HepG2 (cell line): Measurements from ENCODE around the gene ARHGEF38. TPM values are rescaled to one million over a fixed set of nuclear protein-coding genes. Genes with fewer than 3 reads are reported as not detected.

ENCODE experiments used
- ATF4 ChIP-seq, 2 experiments: fragments of 450-650 bp in 1 of 2; sonication (generic) in 1 of 2; formaldehyde crosslinking; IDR thresholded peaks; 2 replicates each; pipeline versions ENCODE4 v1.5.0 to v1.8.0; 2020 to 2022; ENCODE audit warnings: mild to moderate bottlenecking in 1 of 2, missing genetic modification reagents in 1 of 2
- BATF2 ChIP-seq: sonication (generic); formaldehyde crosslinking; IDR thresholded peaks from 2 replicates; pipeline ENCODE4 v1.8.0; 2022; ENCODE audit warnings: mild to moderate bottlenecking, missing genetic modification reagents, moderate library complexity
- BRCA1 ChIP-seq: sonication (generic); formaldehyde crosslinking; IDR thresholded peaks from 2 replicates; pipeline ENCODE4 v1.4.0; 2020; ENCODE audit warnings: missing genetic modification reagents
- FOXA3 ChIP-seq: IDR thresholded peaks from 2 replicates; pipeline ENCODE4 v1.6.1; 2016; ENCODE audit warnings: missing genetic modification reagents, missing compliant biosample characterization
- MIER3 ChIP-seq: IDR thresholded peaks from 2 replicates; pipeline ENCODE4 v1.6.1; 2016; ENCODE audit warnings: missing compliant biosample characterization, borderline replicate concordance
- MNT ChIP-seq: fragments of 450-650 bp; IDR thresholded peaks from 2 replicates; pipeline ENCODE4 v1.6.1; 2016
- NCOA2 ChIP-seq: sonication (generic); formaldehyde crosslinking; IDR thresholded peaks from 2 replicates; pipeline ENCODE4 v1.8.0; 2022; ENCODE audit warnings: inconsistent platforms
- NFIC ChIP-seq: IDR thresholded peaks from 2 replicates; pipeline ENCODE4 v1.6.1; 2012; ENCODE audit warnings: mild to moderate bottlenecking, low read length, inconsistent platforms
- PHF21A ChIP-seq: sonication (generic); formaldehyde crosslinking; IDR thresholded peaks from 2 replicates; pipeline ENCODE4 v1.5.0; 2020; ENCODE audit warnings: mild to moderate bottlenecking, missing genetic modification reagents
- REL ChIP-seq: sonication (generic); formaldehyde crosslinking; conservative IDR thresholded peaks from 2 replicates; pipeline ENCODE4 v1.8.0; 2022; ENCODE audit warnings: mild to moderate bottlenecking, missing genetic modification reagents, moderate library complexity
- SATB2 ChIP-seq: sonication (generic); formaldehyde crosslinking; IDR thresholded peaks from 2 replicates; pipeline ENCODE4 v1.5.0; 2020; ENCODE audit warnings: missing genetic modification reagents
- SNAPC2 ChIP-seq: sonication (generic); formaldehyde crosslinking; IDR thresholded peaks from 2 replicates; pipeline ENCODE4 v1.8.1; 2022; ENCODE audit warnings: mild to moderate bottlenecking, missing genetic modification reagents
- SOX5 ChIP-seq: IDR thresholded peaks from 2 replicates; pipeline ENCODE4 v1.6.1; 2016; ENCODE audit warnings: borderline replicate concordance
- STAT5B ChIP-seq: sonication (generic); formaldehyde crosslinking; IDR thresholded peaks from 2 replicates; pipeline ENCODE4 v1.4.0; 2020; ENCODE audit warnings: missing genetic modification reagents
- XRCC5 ChIP-seq: fragments of 200-400 bp; formaldehyde crosslinking; optimal IDR thresholded peaks from 2 replicates; pipeline ENCODE3; 2017; ENCODE audit warnings: mild to moderate bottlenecking, low read length
- ZBTB21 ChIP-seq: sonication (generic); formaldehyde crosslinking; IDR thresholded peaks from 2 replicates; pipeline ENCODE4 v1.4.0; 2020; ENCODE audit warnings: missing genetic modification reagents
- ZFY ChIP-seq: sonication (generic); formaldehyde crosslinking; IDR thresholded peaks from 2 replicates; pipeline ENCODE4 v1.4.0; 2020; ENCODE audit warnings: missing genetic modification reagents
- ZNF101 ChIP-seq: sonication (generic); formaldehyde crosslinking; IDR thresholded peaks from 2 replicates; pipeline ENCODE4 v1.4.0; 2020; ENCODE audit warnings: mild to moderate bottlenecking, low read depth, missing genetic modification reagents, borderline replicate concordance
- ZNF263 ChIP-seq: sonication (generic); formaldehyde crosslinking; IDR thresholded peaks from 2 replicates; pipeline ENCODE4 v1.4.0; 2020; ENCODE audit warnings: missing genetic modification reagents
- ZNF362 ChIP-seq: sonication (generic); formaldehyde crosslinking; IDR thresholded peaks from 2 replicates; pipeline ENCODE4 v1.4.0; 2020; ENCODE audit warnings: missing genetic modification reagents, mild to moderate bottlenecking, borderline replicate concordance
- ZNF549 ChIP-seq: sonication (generic); formaldehyde crosslinking; IDR thresholded peaks from 2 replicates; pipeline ENCODE4 v1.5.0; 2020; ENCODE audit warnings: missing genetic modification reagents
- ZNF552 ChIP-seq: sonication (generic); formaldehyde crosslinking; IDR thresholded peaks from 2 replicates; pipeline ENCODE4 v1.9.0; 2022; ENCODE audit warnings: missing genetic modification reagents, mild to moderate bottlenecking, borderline replicate concordance
- ZNF556 ChIP-seq: sonication (generic); formaldehyde crosslinking; IDR thresholded peaks from 2 replicates; pipeline ENCODE4 v1.4.0; 2020; ENCODE audit warnings: mild to moderate bottlenecking, missing genetic modification reagents, borderline replicate concordance
- ZNF724P ChIP-seq: sonication (generic); formaldehyde crosslinking; IDR thresholded peaks from 2 replicates; pipeline ENCODE4 v1.8.0; 2022; ENCODE audit warnings: missing genetic modification reagents, borderline replicate concordance
- polyA plus RNA-seq, 8 experiments: library from polyadenylated mRNA; depleted of rRNA in 3 of 8; stranded (reverse) in 7 of 8; unstranded in 1 of 8; fragments of >200 nt; fragmentation: Illumina TruSeq in 4 of 8; extraction: Trizol in 4 of 8; gene quantifications; 2 replicates each; pipeline versions ENCODE4 v1.2.1 to v1.2.3, GENCODE V29; 2011 to 2016; ENCODE audit warnings: low read depth in 4 of 8, missing spikeins in 1 of 8, mixed read lengths in 1 of 8; ENCODE audit not compliant: insufficient read depth in 1 of 8
- total RNA-seq, 5 experiments: library from RNA; depleted of rRNA; stranded (reverse); fragments of >200 nt; fragmentation: Illumina TruSeq; extraction: Trizol; gene quantifications; 2 replicates each; pipeline ENCODE4 v1.2.3, GENCODE V29; 2016; ENCODE audit warnings: low read depth in 1 of 5

The ARHGEF38 gene
- total and polyA plus RNA-seq, 2 of the 13 experiments (the other 11 are each of a cell fraction or from before 2014, with no cell fraction given) = not detected

GRCh38 chr4:105708181-105709080 lies 156.0 kb downstream of the ARHGEF38 start, which contains the start of the genes GSTCD and INTS12 (continued):
- TF ChIP-seq SATB2 (CRISPR knock-in tag) (no peak), REL (peak; percentile 95), PHF21A (CRISPR knock-in tag) (peak; percentile 96), ZFY (peak; percentile 89), ZNF263 (peak; percentile 32; the same call in 1 of the 2 replicates), ZNF101 (CRISPR knock-in tag) (peak; percentile 91; the same call in 1 of the 2 replicates), MIER3 (CRISPR knock-in tag) (peak; percentile 99), ZBTB21 (peak; percentile 73; the same call in 1 of the 2 replicates), XRCC5 (peak; percentile 100), ATF4 (CRISPR knock-in tag; IDR thresholded peaks at IDR 0.05) (peak in 1 of 2 experiments; percentile 85; a peak in 2 of 4 replicates), BRCA1 (CRISPR knock-in tag) (peak; percentile 44; the same call in 1 of the 2 replicates), SOX5 (CRISPR knock-in tag) (peak; percentile 73), SNAPC2 (CRISPR knock-in tag) (peak; percentile 95), BATF2 (CRISPR knock-in tag) (peak; percentile 92; the same call in 1 of the 2 replicates), ZNF362 (CRISPR knock-in tag) (peak; percentile 83; the same call in 1 of the 2 replicates), ZNF556 (CRISPR knock-in tag) (peak; percentile 99), STAT5B (CRISPR knock-in tag) (peak; percentile 93; the same call in 1 of the 2 replicates), NCOA2 (CRISPR knock-in tag) (peak; percentile 82), ZNF552 (CRISPR knock-in tag) (peak; percentile 98), MNT (no peak), ZNF549 (CRISPR knock-in tag) (no peak), FOXA3 (CRISPR knock-in tag) (peak; percentile 90), ZNF724P (peak; percentile 93; the same call in 1 of the 2 replicates), NFIC (peak; percentile 82; the same call in 1 of the 2 replicates)
